Peyer's patch (tissue), 4 donors: ENCODE measurements around the gene CACNA1G. TPM values are rescaled to one million over a fixed set of nuclear protein-coding genes. Genes with fewer than 3 reads are reported as not detected.

Experiments
- DNase-seq, 3 donors: peaks; one replicate each; pipeline ENCODE4 v3.0.0-alpha.2; 2017 to 2019
- H3K27ac ChIP-seq, 4 donors: fragments of 200-600 bp; sonication (generic); one replicate each; pipeline ENCODE4 v1.5.1; 2016 to 2019
- H3K27me3 ChIP-seq, 2 donors: fragments of 200-600 bp; sonication (generic); one replicate each; pipeline ENCODE4 v1.5.1; 2019
- H3K36me3 ChIP-seq, 3 donors: fragments of 200-600 bp; sonication (generic); one replicate each; pipeline ENCODE4 v1.5.1; 2016 to 2019
- H3K4me1 ChIP-seq, 4 donors: fragments of 200-600 bp; sonication (generic); one replicate each; pipeline ENCODE4 v1.5.1; 2016 to 2019
- H3K4me3 ChIP-seq, 4 donors: fragments of 200-600 bp; sonication (generic); 1 replicate in 3 of 4; 2 replicates in 1 of 4; pipeline ENCODE4 v1.5.1; 2016 to 2019; ENCODE audit warnings: mild to moderate bottlenecking in 1 of 4
- H3K9me3 ChIP-seq, 4 donors: fragments of 200-600 bp; sonication (generic); one replicate each; pipeline ENCODE4 v1.5.1; 2016 to 2019; ENCODE audit warnings: mild to moderate bottlenecking in 1 of 4
- POLR2A ChIP-seq, 2 donors: fragments of 450-650 bp; IDR thresholded peaks; one replicate each; pipeline ENCODE4 v1.5.1; 2017; ENCODE audit warnings: antibody characterized with exemption in 2 of 2, mild to moderate bottlenecking in 2 of 2, moderate library complexity in 2 of 2
- total RNA-seq, 4 donors: library from RNA; depleted of rRNA; stranded (reverse); fragments of >200 nt; gene quantifications; one replicate each; pipeline ENCODE4 v1.1.0, GENCODE V29; 2016
- TF ChIP-seq, protein P1 (sequence below), 6 experiments: fragments of 450-650 bp in 4 of 6; fragments of 200-600 bp in 2 of 6; sonication (generic) in 1 of 6; IDR thresholded peaks; one replicate each; pipeline ENCODE4 v1.5.1; 2017 to 2019; ENCODE audit warnings: antibody characterized with exemption in 6 of 6, mild to moderate bottlenecking in 3 of 6, moderate library complexity in 1 of 6

The CACNA1G gene
- total RNA-seq, 4 donors from 2014 or later = not detected

GRCh38 chr17:50605429-50605828 lies 44.9 kb downstream of the CACNA1G start:
- Histone ChIP-seq H3K4me1 (no peaks in the 10 kb centered on the region), H3K27me3 (no peaks in the 10 kb centered on the region), H3K27ac (no peak overlapping the region), H3K36me3 (no peaks in the 10 kb centered on the region), H3K9me3 (no peaks in the 10 kb centered on the region), H3K4me3 (no peak overlapping the region)
- TF ChIP-seq POLR2A (IDR thresholded peaks at IDR 0.05) = no peak
- TF ChIP-seq, protein P1, sequence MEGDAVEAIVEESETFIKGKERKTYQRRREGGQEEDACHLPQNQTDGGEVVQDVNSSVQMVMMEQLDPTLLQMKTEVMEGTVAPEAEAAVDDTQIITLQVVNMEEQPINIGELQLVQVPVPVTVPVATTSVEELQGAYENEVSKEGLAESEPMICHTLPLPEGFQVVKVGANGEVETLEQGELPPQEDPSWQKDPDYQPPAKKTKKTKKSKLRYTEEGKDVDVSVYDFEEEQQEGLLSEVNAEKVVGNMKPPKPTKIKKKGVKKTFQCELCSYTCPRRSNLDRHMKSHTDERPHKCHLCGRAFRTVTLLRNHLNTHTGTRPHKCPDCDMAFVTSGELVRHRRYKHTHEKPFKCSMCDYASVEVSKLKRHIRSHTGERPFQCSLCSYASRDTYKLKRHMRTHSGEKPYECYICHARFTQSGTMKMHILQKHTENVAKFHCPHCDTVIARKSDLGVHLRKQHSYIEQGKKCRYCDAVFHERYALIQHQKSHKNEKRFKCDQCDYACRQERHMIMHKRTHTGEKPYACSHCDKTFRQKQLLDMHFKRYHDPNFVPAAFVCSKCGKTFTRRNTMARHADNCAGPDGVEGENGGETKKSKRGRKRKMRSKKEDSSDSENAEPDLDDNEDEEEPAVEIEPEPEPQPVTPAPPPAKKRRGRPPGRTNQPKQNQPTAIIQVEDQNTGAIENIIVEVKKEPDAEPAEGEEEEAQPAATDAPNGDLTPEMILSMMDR (IDR thresholded peaks at IDR 0.05) = no peak
- DNase-seq = no peak

DNA sequence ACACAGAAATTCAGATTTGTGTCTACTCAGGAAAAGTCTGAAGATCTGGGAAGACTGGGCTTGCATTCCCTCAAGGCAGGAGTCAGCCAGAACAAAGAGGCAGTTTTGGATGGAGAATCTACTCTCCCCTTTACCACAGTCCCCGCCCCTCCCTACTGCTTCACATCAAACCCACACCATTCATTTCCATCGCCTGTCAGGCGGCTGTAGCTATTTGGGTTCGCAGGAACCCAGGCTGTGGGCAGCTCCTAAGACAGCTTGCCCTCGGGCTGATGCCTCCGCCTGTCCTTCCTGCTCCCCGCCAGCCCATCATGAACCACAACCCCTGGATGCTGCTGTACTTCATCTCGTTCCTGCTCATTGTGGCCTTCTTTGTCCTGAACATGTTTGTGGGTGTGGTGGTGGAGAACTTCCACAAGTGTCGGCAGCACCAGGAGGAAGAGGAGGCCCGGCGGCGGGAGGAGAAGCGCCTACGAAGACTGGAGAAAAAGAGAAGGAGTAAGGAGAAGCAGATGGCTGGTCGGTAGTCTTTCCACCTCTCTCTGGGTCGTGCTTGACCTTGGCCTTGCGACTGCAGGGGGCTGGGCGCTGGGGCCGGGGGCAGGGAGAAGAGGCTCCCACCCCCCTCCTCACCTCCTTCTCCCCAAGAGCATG lies 47.1 kb downstream of the CACNA1G start:
- Histone ChIP-seq H3K27me3 (no peaks in the 10 kb centered on the region), H3K36me3 (no peaks in the 10 kb centered on the region), H3K4me1 (no peaks in the 10 kb centered on the region), H3K9me3 (no peaks in the 10 kb centered on the region), H3K27ac (no peak overlapping the region), H3K4me3 (no peak overlapping the region)
- TF ChIP-seq POLR2A (IDR thresholded peaks at IDR 0.05) = no peak
- TF ChIP-seq, protein P1 (IDR thresholded peaks at IDR 0.05) = no peak
- DNase-seq = no peak

GRCh38 chr17:50608700-50609379 lies 48.3 kb downstream of the CACNA1G start:
- H3K4me1 ChIP-seq = no peaks in the 10 kb centered on the region
- H3K4me3 ChIP-seq = no peak overlapping the region
- H3K27ac ChIP-seq = no peak overlapping the region
- TF ChIP-seq POLR2A (IDR thresholded peaks at IDR 0.05) = no peak
- TF ChIP-seq, protein P1 (IDR thresholded peaks at IDR 0.05) = no peak
- H3K9me3 ChIP-seq = no peaks in the 10 kb centered on the region
- no peaks in the 10 kb centered on the region for H3K27me3 ChIP-seq
- no peak for DNase-seq
- no peaks in the 10 kb centered on the region for H3K36me3 ChIP-seq

DNA sequence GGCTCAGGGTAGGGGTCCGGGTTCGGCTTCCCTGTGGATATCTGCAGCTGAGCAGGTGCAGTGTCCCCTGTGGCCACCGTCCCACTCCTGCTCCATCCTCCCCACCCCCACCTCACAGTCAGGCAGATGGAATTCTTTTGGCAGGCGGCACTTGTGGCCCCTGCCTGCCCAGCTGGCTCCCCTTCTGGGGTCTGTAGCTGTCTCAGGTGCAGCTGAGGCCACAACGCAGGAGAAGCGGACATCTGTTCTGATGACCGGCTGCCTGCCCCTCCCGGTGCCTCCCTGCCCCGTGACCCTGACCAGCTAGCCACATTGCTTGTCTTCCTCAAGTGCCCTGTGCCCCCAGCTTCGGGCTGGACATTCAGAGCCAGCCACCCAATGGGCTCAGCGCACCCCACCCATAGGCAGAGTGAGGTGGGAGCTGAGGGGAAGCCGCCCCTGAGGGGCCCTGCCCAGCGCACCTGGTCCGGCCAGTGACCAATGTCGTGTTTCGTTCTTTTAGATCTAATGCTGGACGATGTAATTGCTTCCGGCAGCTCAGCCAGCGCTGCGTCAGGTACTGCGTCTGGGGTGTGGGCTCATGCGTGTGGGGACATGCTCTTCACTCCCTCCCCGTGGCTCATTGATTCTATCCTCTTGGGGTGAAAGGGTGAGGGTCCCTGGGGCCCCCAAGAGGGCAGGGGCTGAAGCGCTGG lies 49.0 kb downstream of the CACNA1G start:
- Histone ChIP-seq H3K9me3 (no peaks in the 10 kb centered on the region), H3K27me3 (no peaks in the 10 kb centered on the region)

DNA sequence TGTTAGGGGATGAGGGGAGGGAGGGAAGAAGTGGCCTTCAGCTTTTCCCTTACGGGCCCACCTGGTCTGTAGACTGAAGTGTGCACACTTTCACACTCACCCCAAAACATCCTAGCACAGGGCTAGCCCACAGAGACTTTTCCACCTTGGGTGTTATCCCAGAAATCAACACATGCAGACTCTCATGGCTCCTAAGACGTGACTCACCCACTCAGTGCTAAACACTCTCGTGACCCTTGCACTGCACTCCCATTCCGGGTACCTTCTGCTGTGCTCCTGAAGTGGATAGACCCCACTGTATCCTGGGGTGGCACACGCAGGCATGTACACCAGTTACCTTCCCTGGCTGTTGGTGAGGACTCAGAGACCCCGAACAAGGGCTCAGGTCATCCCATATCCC lies 51.1 kb downstream of the CACNA1G start:
- no peaks in the 10 kb centered on the region for H3K27me3 ChIP-seq
- no peaks in the 10 kb centered on the region for H3K9me3 ChIP-seq
- H3K36me3 ChIP-seq = no peaks in the 10 kb centered on the region
- TF ChIP-seq, protein P1 (IDR thresholded peaks at IDR 0.05) = no peak
- TF ChIP-seq POLR2A (IDR thresholded peaks at IDR 0.05) = no peak
- H3K4me1 ChIP-seq = no peaks in the 10 kb centered on the region
- H3K27ac ChIP-seq = no peak overlapping the region
- no peak for DNase-seq
- no peak overlapping the region for H3K4me3 ChIP-seq

More for the DNA sequence above, 49.0 kb downstream of the CACNA1G start:
- no peak for DNase-seq
- no peak overlapping the region for H3K4me3 ChIP-seq
- TF ChIP-seq, protein P1 (IDR thresholded peaks at IDR 0.05) = no peak
- no peak for TF ChIP-seq POLR2A (IDR thresholded peaks at IDR 0.05)
- H3K27ac ChIP-seq = no peak overlapping the region
- no peaks in the 10 kb centered on the region for H3K4me1 ChIP-seq
- no peaks in the 10 kb centered on the region for H3K36me3 ChIP-seq
